Ishikawa (cell line): ENCODE results near the gene FCRL5.
A peak's percentile ranks its signal among the peaks of the same experiment; 100 is the strongest.

Experiments used
- CEBPB ChIP-seq: IDR thresholded peaks from 2 replicates; pipeline ENCODE4 v1.6.1; 2012
- CREB1 ChIP-seq: IDR thresholded peaks from 2 replicates; pipeline ENCODE4 v1.6.1; 2012; ENCODE audit warnings: low read depth
- EGR1 ChIP-seq: IDR thresholded peaks from 2 replicates; pipeline ENCODE4 v1.6.1; 2012
- EP300 ChIP-seq: IDR thresholded peaks from 2 replicates; pipeline ENCODE4 v1.6.1; 2012; ENCODE audit warnings: borderline replicate concordance
- FOXM1 ChIP-seq: IDR thresholded peaks from 2 replicates; pipeline ENCODE4 v1.6.1; 2012; ENCODE audit warnings: low read depth, borderline replicate concordance
- NFIC ChIP-seq: IDR thresholded peaks from 2 replicates; pipeline ENCODE4 v1.6.1; 2012
- RAD21 ChIP-seq: IDR thresholded peaks from 2 replicates; pipeline ENCODE4 v1.6.1; 2012; ENCODE audit warnings: low read depth
- TAF1 ChIP-seq: IDR thresholded peaks from 2 replicates; pipeline ENCODE4 v1.6.1; 2012; ENCODE audit warnings: low read depth, mild to moderate bottlenecking
- TCF12 ChIP-seq: IDR thresholded peaks from 2 replicates; pipeline ENCODE4 v1.6.1; 2012; ENCODE audit warnings: low read depth
- TEAD4 ChIP-seq: IDR thresholded peaks from 2 replicates; pipeline ENCODE4 v1.6.1; 2012
- YY1 ChIP-seq: IDR thresholded peaks from 2 replicates; pipeline ENCODE4 v1.6.1; 2012; ENCODE audit warnings: low read depth
- ZBTB7A ChIP-seq: IDR thresholded peaks from 2 replicates; pipeline ENCODE4 v1.6.1; 2012; ENCODE audit warnings: low read depth
- TF ChIP-seq, protein P1 (sequence below): IDR thresholded peaks from 2 replicates; pipeline ENCODE4 v1.6.1; 2012
- TF ChIP-seq, protein P2 (sequence below): IDR thresholded peaks from 2 replicates; pipeline ENCODE4 v1.6.1; 2012
- TF ChIP-seq, protein P3 (sequence below): IDR thresholded peaks from 2 replicates; pipeline ENCODE4 v1.6.1; 2012; ENCODE audit warnings: low read depth, mild to moderate bottlenecking

The FCRL5 gene

DNA sequence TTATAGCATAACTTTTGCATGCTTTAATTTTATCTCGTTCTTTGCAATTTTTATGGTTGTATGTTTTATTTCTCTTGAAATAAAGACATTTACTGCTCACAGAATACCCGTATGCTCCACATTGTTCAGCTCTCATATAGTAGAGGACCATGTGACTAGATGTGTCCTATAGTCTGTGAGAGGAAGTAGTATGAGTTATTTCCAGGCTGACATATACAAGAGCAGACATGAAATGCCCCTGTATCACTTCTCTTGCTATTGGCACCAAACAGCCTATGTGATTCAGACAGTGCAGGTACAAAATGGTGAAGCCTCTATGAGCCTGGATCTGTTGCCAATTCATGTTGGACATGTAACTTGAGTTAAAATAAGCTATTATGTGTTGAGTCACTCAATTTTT, 5.8 kb upstream of the FCRL5 start:
- TF ChIP-seq, protein P1, sequence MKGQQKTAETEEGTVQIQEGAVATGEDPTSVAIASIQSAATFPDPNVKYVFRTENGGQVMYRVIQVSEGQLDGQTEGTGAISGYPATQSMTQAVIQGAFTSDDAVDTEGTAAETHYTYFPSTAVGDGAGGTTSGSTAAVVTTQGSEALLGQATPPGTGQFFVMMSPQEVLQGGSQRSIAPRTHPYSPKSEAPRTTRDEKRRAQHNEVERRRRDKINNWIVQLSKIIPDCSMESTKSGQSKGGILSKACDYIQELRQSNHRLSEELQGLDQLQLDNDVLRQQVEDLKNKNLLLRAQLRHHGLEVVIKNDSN: no peak
- TF ChIP-seq TAF1: no peak
- TF ChIP-seq CEBPB: no peak
- TF ChIP-seq NFIC: no peak
- TF ChIP-seq, protein P2, sequence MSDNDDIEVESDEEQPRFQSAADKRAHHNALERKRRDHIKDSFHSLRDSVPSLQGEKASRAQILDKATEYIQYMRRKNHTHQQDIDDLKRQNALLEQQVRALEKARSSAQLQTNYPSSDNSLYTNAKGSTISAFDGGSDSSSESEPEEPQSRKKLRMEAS: no peak
- TF ChIP-seq ZBTB7A: no peak
- TF ChIP-seq TCF12: no peak
- no peak for TF ChIP-seq EP300
- TF ChIP-seq, protein P3, sequence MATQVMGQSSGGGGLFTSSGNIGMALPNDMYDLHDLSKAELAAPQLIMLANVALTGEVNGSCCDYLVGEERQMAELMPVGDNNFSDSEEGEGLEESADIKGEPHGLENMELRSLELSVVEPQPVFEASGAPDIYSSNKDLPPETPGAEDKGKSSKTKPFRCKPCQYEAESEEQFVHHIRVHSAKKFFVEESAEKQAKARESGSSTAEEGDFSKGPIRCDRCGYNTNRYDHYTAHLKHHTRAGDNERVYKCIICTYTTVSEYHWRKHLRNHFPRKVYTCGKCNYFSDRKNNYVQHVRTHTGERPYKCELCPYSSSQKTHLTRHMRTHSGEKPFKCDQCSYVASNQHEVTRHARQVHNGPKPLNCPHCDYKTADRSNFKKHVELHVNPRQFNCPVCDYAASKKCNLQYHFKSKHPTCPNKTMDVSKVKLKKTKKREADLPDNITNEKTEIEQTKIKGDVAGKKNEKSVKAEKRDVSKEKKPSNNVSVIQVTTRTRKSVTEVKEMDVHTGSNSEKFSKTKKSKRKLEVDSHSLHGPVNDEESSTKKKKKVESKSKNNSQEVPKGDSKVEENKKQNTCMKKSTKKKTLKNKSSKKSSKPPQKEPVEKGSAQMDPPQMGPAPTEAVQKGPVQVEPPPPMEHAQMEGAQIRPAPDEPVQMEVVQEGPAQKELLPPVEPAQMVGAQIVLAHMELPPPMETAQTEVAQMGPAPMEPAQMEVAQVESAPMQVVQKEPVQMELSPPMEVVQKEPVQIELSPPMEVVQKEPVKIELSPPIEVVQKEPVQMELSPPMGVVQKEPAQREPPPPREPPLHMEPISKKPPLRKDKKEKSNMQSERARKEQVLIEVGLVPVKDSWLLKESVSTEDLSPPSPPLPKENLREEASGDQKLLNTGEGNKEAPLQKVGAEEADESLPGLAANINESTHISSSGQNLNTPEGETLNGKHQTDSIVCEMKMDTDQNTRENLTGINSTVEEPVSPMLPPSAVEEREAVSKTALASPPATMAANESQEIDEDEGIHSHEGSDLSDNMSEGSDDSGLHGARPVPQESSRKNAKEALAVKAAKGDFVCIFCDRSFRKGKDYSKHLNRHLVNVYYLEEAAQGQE: no peak
- TF ChIP-seq TEAD4: no peak
- no peak for TF ChIP-seq CREB1
- TF ChIP-seq EGR1: no peak
- no peak for TF ChIP-seq YY1
- no peak for TF ChIP-seq FOXM1
- no peak for TF ChIP-seq RAD21

DNA sequence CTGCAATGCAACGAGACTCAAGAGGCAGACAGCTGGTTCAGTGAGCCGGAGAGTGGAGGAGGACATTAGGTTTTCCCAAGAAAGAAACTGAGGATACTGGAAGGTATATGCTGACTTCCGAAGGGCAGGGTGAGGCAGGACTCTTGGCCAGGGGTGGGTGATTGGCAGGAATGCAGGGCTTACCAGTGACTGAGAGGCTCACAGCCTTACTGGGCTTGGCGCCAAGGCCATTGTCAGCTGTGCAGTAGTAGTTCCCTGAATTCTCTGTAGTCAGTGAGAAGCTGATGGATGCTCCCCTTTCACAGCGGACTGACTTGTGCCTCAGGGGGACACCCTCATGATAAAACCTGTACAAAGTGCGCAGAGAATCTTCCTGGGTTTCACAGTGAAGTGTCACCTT, 9.6 kb downstream of the FCRL5 start:
- TF ChIP-seq NFIC (peak; percentile 60), CEBPB (no peak)

DNA sequence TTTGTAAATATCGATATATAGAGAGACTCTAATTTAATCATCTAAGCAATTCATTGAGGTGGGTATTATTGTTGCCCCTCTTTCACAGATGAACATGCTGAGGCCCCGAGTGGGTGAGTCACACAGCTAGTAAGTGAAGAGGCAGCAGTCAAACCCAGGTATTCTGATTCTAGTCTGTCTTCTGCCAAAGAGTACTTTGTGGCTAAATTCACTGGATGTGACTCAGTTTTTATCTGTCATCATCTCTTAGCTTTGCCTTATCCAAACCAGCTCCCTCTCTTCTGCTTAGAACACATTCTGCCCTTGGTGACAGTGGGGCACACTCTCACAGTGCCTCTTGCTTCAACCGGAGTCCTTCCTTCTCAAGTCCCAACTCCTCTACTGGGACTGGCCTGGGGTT, 11.5 kb downstream of the FCRL5 start:
- TF ChIP-seq, protein P3: no peak
- TF ChIP-seq RAD21: no peak
- TF ChIP-seq, protein P1: no peak
- no peak for TF ChIP-seq CEBPB
- TF ChIP-seq TCF12: no peak
- no peak for TF ChIP-seq TEAD4
- no peak for TF ChIP-seq EP300
- TF ChIP-seq FOXM1: no peak
- TF ChIP-seq NFIC: no peak
- no peak for TF ChIP-seq YY1
- TF ChIP-seq, protein P2: no peak
- no peak for TF ChIP-seq ZBTB7A
- TF ChIP-seq EGR1: no peak

DNA sequence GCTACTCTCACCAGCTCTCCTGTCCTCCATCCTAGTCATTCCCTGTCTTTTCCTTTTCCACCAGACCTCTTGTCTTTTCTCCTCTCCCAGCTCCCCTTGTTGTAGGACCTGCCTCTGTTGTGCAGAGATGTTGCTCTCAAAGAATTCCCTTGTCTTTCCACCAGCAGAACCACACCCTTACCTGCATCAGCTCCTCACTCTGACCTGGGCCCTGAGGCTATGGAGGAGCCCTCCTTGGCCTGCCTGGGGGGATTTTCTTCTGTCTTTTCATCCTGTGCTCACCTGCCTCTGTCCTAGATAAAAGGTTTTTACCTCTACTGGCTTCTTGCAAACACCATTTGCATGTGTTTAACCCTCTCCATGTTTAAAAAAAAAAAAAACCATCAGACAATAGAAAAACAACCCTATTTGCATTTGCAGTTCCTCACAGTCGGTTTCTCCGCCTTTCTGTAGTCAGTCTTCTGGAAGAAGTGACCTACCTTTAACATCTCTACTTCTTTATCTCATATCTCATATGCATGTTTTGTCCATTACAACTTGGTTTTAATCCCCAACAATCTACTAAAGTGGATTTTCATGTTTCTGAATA, 12.1 kb downstream of the FCRL5 start:
- TF ChIP-seq, protein P3: no peak
- TF ChIP-seq YY1 (no peak), EP300 (no peak), ZBTB7A (no peak), CEBPB (no peak), CREB1 (no peak), FOXM1 (no peak), RAD21 (no peak), TCF12 (no peak), TEAD4 (no peak), EGR1 (no peak), NFIC (no peak), TAF1 (no peak)
- TF ChIP-seq, protein P2: no peak
- TF ChIP-seq, protein P1: no peak
